NCI-H2029 treated with DMSO at 0.1 percent for 48 hours (cell line): Measurements from ENCODE around the gene DPEP2.
"Not testable (repeated sequence)": the region's sequence is repeated elsewhere in the genome, so short reads cannot be mapped to it uniquely, and the experiment has no call there.

ENCODE experiments used
- DNase-seq: peaks from one replicate; lab custom pipeline; 2025; lab: John Stamatoyannopoulos, UW

The DPEP2 gene, protein sequence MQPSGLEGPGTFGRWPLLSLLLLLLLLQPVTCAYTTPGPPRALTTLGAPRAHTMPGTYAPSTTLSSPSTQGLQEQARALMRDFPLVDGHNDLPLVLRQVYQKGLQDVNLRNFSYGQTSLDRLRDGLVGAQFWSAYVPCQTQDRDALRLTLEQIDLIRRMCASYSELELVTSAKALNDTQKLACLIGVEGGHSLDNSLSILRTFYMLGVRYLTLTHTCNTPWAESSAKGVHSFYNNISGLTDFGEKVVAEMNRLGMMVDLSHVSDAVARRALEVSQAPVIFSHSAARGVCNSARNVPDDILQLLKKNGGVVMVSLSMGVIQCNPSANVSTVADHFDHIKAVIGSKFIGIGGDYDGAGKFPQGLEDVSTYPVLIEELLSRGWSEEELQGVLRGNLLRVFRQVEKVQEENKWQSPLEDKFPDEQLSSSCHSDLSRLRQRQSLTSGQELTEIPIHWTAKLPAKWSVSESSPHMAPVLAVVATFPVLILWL

DNA sequence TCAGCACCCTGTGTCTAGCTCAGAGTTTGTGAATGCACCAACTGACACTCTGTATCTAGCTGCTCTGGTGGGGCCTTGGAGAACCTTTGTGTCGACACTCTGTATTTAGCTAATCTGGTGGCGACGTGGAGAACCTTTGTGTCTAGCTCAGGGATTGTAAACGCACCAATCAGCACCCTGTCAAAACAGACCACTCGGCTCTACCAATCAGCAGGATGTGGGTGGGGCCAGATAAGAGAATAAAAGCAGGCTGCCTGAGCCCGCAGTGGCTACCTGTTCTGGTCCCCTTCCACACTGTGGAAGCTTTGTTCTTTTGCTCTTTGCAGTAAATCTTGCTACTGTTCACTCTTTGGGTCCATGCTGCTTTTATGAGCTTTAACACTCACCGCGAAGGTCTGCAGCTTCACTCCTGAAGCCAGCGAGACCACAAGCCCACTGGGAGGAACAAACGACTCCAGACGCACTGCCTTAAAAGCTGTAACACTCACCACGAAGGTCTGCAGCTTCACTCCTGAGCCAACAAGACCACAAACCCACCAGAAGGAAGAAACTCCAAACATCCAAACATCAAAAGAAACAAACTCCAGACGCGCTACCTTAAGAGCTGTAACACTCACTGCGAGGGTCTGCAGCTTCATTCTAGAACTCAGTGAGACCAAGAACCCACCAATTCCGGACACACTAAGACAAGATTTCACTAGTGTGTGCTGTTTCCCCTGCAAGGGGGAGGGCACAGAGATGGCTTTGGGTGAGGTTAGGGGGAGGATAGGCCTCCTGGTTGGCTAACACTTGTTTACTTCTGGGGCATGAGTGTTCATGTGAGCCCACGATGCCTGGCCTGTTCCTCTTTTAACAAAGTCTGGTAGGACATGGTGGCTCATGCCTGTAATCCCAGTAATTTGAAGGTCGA is at the start of gene DPEP2:
DPEP2 (minus strand) TSS at position 706 of the 910 bp plus-strand sequence. CDS start 6,272 bp downstream, outside the sequence.
- DNase-seq, result not testable (repeated sequence)

DNA sequence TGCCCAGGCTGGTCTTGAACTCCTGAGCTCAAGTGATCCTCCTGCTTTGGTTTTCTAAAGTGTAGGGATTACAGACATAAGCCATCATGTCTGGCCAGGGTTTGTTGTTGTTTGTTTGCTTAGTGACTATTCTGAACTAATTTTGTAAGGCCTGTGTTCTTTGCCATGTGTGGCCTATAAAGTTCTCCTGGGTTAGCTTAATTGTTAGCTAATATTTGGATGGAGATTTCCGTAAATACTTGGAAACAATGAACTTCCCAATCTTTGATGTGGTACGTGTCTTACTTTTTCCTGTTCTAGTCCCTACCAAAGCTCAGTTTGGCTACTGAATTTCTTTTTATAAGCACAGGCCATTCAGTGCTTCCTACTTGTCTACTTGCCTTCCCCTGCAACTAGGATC is 48.7 kb upstream of the DPEP2 start:
- DNase-seq, result no peak

DNA sequence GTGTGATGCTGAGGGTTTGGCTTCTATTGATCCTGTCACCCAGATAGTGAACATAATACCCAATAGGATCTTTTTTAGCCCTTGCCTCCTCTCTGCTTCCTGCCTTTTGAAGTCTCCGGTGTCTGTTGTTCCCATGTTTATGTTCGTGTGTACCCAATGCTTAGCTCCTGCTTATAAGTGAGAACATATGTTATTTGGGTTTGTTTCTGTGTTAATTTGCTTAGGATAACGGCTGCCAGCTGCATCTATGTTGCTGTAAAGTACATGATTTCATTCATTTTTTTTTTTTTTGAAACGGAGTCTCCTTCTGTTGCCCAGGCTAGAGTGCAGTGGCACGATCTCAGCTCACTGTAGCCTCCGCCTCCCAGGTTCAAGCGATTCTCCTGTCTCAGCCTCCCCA is 46.8 kb upstream of the DPEP2 start:
- no peak for DNase-seq

DNA sequence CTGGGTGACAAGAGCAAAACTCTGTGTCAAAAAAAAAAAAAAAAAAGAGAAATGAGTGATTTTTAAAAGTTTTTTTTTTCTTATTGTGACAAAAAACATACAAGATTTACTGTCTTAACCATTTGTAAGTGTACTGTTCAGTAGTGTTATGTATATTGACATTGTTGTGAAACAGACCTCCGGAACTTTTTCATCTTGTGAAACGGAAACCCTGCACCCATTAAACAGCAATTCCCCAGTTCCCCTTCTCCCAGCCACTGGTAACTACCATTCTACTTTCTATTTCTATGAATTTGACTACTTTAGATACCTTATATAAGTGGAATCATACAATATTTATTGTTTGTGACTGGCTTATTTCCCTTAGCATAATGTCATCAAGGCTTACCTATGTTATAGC is 42.5 kb upstream of the DPEP2 start:
- DNase-seq, result no peak

DNA sequence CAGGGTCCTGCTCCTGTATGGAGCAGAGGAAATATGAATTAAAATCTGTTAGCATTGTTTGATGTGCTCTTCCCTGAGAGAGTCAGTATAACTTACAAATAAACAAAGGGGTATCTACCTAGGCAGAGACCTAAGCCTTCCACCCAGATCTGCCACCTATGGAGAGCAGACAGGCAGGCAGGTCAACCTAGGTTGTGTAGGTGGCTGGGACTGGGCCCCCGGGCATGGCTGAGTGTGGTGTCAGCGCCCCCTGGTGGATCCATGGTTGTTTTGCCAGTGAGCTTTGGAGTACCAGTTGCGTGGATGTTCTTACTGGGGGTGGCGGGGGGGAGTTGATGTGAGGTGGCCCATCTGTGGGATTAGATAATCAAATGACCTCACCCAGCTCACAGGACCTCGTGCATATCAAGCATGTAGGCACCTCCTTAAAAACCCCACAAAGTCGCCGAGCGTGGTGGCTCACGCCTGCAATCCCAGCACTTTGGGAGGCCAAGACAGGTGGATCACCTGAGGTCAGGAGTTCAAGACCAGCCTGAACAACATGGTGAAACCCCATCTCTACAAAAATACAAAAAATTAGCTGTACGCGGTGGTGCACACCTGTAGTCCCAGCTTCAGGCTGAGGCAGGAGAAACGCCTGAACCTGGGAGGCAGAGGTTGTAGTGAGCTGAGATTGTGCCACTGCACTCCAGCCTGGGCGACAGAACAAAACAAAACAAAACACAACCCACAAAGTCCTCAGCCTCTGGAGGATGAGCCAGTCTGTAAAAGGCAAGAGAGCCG is 41.4 kb upstream of the DPEP2 start:
- DNase-seq, result peak; percentile 31

DNA sequence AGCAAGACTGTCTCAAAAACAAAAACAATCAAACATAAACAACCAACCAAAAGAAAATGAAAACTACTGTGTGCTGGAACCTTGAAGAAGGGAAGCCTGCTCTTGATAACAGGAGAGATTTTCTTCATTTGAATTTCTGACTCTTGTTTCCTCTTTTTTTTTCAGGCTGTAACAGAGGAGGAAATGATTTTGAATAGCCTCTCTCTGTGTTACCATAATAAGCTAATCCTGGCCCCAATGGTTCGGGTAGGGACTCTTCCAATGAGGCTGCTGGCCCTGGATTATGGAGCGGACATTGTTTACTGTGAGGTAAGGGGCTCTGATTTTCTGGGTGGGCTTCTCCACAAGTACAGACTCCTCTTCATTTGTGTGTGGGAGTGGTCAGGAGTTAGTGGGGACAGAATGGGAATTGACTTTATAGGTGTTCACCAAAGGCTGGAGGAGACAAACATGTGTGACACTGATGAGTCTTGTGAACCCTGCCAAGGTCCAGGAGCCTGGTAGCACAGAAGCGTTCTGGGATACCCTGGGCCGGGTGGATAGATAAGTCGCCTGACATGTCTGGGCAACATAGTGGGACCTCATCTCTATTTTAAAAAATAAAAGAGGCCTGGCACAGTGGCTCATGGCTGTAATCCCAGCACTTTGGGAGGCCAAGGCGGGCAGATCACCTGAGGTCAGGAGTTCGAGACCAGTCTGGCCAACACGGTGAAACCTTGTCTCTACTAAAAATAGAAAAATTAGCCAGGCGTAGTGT is 38.7 kb upstream of the DPEP2 start:
- DNase-seq, result no peak

DNA sequence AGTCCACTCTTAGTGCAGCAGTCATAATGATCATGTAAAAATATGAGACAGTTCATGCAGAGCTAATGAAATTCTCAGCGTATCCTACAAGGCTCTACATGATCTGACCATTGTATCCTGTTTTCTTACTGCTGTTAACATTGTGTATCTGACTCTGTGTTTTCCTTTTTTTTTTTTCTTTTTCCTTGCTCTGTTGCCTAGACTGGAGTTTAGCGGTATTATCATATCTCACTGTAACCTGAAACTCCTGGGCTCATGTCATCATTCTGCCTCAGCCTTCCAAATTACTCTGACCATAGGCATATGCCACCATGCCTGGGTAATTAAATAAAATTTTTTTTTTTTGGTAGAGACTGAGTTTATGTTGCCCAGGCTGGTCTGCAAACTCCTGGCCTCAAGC is 35.9 kb upstream of the DPEP2 start:
- DNase-seq, result no peak

DNA sequence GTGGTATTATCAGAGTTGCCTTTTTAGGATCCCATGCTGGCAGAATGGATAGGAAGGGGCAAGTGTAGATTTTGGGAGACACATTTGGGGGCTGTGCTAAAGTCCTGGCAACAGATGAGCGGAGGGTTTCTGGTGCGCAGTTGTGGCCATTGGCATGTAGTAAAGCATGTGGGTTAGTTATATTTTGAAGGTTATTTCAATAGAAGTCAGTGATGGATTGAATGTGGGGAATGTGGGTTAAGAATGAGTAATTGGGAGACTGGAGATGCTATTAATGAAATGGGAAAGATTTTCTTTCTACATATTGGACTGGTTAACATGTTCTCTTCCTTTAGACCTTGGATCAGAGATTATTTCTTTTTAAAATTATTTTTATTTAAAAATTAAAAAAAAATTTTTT is 33.8 kb upstream of the DPEP2 start:
- DNase-seq, result no peak

DNA sequence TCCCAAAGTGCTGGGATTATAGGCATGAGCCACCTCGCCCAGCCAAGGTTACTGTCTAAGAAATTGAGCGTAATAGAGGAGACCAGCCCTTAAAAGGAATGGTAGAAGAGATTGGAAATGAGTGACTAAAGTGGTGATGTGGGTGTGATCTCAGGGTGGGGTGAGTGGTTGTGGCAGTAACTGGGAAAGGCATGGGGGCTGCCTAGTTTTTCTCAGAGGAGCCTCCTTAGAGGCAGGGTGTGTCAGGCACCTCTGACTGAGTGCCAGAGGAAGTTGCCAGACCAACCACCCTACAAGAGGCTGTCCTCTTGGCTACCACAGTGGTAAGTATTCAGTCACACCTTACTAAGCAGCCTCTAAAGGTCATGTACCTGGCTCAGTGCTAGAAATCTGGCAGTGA is 32.7 kb upstream of the DPEP2 start:
- DNase-seq, result no peak

DNA sequence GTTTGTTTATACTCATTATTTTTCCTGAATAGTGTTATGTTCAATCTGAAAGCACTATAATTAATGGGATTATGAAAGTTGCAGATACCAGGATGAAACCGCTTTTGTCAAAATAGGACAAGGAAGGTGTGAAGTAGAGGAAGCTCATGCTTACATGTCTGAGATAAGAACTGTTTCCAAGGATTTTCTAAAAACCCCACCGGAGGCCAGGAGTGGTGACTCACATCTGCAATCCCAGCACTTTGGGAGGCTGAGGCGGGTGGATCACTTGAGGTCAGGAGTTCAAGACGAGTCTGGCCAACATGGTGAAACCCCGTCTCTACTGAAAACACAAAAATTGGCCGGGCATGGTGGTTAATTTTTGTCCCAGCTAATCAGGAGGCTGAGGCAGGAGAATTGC is 30.8 kb upstream of the DPEP2 start:
- DNase-seq, result not testable (repeated sequence)

DNA sequence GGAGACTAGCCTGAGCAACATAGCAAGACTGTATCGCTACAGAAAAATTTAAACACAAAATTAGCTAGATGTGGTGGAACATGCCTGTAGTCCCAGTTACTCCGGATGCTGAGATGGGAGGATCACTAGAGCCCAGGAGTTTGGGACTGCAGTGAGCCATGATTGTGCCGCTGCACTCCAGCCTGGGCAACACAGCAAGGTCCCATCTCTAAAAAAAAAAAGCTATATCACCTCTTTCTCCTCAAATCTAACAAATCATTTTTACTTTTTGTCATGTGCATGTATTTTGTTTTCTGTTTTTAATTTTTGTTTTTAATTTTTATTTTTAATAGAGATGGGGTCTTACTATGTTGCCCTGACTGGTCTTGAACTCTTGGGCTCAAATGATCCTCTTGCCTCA is 29.7 kb upstream of the DPEP2 start:
- DNase-seq, result no peak

DNA sequence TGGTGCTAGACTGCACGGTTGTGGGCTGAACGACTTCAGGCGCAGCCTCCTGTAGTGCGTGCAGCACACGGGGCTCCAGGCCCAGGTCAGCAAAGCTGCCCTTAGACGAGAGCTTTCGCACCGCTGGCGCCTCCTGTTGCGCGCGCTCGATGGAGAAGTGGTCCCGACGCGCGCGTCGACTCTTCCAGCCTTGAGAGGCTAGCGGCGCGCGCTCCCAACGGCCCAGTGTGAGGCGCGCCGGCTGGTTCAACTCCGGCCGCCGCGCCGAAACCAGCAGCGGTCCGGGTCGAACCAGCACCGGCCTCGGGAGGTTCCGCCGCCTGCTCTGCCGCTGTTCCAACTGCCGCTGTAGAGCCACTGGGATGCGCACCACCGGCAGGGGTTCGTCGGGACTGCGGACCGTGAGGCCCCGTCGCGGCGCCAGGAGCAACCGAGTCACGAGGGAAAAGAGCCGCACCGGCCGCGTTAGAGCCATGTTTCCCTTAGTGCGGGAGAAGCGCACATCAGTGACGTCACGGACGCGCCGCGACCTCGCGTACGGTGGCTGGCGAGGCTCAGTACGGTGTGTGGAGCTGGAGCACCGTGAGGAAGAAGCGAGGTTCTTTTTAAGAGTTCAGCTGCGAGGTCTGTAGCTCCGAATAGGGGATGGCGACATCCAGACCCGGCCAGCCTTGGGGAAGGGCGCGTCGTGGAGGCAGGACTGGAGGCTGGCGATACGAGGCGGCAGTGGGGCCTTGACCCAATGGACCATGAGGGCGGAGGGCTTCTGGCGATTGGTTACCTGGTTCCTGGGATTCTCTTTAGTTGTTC is 23.6 kb upstream of the DPEP2 start, which contains the start of the genes DDX28 and DUS2:
DDX28 (minus strand) TSS at position 505 of the 810 bp plus-strand sequence; CDS start at position 475, 30 bp downstream.
DUS2 (plus strand) TSS at position 557 of the 810 bp plus-strand sequence. CDS start 14,740 bp downstream, outside the sequence.
- peak; percentile 29 for DNase-seq

DNA sequence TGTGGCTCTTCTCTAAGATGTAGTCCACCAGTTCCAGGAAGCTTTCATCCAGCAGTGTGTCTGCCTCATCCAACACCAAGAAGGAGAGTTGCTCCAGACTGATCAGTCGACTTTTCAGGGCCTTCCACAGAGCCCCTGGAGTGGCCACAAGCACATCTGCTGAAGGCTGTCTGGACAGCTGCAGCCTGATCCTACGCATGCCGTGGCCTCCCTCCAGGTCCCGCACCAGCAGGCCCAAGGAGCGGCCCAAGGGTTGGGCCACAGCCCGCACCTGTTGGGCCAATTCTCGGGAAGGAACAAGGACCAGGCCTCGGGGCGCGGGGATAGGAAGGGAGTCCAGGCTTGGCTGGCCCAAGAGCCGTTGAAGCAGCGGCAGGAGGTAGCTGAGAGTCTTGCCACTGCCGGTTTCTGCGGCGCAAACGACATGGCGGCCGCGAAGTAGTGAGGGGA is 23.0 kb upstream of the DPEP2 start:
- DNase-seq, result no peak

DNA sequence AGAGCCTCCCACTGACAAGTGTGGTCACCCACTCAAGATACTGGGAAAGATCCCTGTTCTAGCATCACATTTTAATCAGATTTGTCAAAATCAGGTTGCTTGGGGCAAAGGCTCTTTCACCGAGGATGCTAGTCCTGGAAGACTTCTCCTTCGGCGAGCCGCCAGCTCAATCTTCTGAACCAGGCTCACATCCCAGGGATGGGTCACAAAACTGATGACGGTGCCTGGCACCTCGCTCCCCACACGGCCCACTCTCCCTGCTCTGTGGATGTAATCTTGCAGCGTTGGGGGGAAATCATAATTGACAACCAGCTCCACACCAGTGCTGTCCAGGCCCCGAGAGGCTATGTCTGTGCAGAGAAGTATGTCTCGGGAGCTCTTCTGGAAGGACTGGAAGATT is 22.2 kb upstream of the DPEP2 start:
- no peak for DNase-seq

DNA sequence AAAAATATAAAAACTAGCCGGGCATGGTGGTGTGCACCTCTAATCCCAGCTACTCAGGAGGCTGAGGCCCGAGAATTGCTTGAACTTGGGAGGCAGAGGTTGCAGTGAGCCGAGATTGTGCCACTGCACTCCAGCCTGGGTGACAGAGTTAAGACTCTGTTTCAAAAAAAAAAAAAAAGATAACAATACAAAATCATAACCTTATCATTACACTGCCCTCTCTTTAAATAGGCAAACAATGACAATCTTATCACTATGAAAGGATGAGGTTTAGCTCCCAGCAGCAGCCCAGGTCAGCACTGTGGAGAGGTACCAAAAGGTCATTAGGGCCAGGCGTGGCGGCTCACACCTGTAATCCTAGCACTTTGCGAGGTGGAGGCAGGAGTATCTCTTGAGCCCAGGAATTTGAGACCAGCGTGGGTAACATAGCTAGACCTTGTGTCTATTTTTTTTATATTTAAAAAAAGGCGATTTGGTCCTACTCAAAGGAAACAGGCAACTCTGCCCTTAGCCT is 19.9 kb upstream of the DPEP2 start:
- DNase-seq, result no peak

DNA sequence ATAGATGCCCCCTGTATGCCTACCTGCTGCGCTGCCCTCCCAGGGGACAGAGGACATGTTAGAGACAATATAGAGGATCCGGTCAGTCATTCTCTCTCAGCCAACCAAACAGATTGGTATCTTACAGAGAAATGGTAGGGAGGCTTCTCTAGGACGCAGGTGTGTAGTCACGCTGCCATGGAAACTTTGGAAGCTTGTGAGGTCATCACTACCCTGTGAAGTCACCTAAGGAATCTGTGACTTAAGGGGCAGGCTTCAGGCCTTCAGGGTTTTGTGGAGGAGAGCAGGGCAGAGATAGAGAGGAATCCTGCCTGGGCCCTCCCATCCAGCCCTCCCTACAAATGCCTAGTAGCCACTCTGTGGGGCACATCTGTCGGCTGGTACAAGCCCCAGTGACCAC is 16.4 kb upstream of the DPEP2 start, which contains the start of gene DPEP2NB:
DPEP2NB (minus strand) TSS at position 231 of the 400 bp plus-strand sequence; CDS start at position 90, 141 bp downstream.
- DNase-seq, result no peak

DNA sequence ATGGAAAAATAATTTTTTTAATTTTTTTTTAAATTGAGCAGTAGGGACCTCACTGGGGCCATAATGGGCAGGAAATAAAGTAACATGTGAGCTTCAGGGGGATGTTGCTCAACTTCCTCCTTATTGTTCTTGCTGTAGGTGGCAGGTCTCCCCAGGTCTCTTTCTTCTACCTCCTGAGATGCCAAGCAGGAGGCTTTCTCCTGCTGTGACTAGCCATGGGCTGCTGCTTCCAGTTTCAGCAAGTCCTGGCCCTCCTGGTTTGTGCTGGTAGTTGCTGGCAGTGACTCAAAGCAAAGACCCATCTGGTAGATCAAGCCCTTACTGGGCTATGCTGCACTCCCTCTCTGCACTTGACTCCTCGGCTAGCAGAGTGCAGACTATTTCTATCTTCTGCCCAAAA is 14.2 kb upstream of the DPEP2 start:
- no peak for DNase-seq

DNA sequence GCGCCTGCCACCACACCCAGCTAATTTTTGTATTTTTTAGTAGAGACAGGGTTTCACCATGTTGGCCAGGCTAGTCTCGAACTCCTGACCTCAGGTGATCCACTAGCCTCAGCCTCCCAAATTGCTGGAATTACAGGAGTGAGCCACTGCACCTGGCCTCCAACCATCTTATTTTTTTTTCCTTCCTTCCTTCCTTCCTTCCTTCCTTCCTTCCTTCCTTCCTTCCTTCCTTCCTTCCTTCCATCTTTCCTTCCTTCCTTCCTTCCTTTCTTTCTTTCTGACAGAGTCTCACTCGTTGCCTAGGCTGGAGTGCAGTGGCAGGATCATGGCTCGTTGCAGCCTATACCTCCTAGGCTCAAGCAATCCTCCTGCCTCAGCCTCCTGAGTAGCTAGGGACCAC is 10.6 kb upstream of the DPEP2 start:
- not testable (repeated sequence) for DNase-seq

DNA sequence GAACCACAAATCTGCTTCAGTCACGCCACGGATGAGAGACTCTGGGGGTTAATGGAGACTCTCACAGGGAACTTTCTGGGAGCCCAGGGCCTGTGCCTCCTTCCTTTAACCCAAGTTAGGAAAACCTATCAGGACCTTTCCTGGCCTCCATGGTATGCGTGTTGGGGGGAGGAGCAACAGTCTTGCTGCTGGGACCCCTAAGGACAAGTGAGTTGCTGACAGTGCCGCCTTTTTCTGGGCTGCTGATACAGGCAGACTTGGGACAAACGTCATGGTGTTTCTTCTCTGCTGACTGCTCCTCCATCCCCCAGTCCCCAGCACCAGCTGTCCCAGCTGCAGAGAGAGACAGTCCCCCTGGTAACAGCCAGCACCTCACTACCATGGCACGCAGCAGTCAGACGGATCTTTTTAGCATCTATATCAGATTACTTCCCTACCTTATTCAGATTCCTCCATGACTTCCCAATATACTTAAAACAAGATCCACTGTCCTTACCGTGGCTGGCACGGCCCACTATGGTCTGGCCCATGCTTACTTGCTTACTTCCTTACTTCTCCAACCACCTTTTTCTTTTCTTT is 10.0 kb upstream of the DPEP2 start:
- no peak for DNase-seq
